K562 (cell line): Measurements from ENCODE around the gene COPS4. TPM values are rescaled to one million over a fixed set of nuclear protein-coding genes. Genes with fewer than 3 reads are reported as not detected.

ENCODE experiments used
- ATF3 ChIP-seq, 2 experiments: fragments of 450-650 bp in 1 of 2; sonication (generic) in 1 of 2; formaldehyde crosslinking in 1 of 2; IDR thresholded peaks in 1 of 2; conservative IDR thresholded peaks in 1 of 2; 2 replicates each; pipeline versions ENCODE4 v1.6.1 to v1.8.1; 2016 to 2023; ENCODE audit warnings: mild to moderate bottlenecking in 2 of 2, moderate library complexity in 2 of 2, inconsistent platforms in 1 of 2, missing genetic modification reagents in 1 of 2
- CCNT2 ChIP-seq: IDR thresholded peaks from 2 replicates; pipeline ENCODE4 v1.6.1; 2011; ENCODE audit warnings: borderline replicate concordance, low read depth, mild to moderate bottlenecking, moderate library complexity, mixed read lengths, low read length; ENCODE audit not compliant: insufficient read length; ENCODE audit errors: extremely low read depth
- E4F1 ChIP-seq: fragments of 250-450 bp; sonication (Bioruptor Pico); IDR thresholded peaks from 2 replicates; pipeline ENCODE4 v1.5.0; 2021; ENCODE audit warnings: mild to moderate bottlenecking, borderline replicate concordance
- EGR1 ChIP-seq: fragments of 450-650 bp; conservative IDR thresholded peaks from 2 replicates; pipeline ENCODE4 v1.6.1; 2017; ENCODE audit warnings: mild to moderate bottlenecking
- L3MBTL2 ChIP-seq: fragments of 450-650 bp; IDR thresholded peaks from 2 replicates; pipeline ENCODE4 v1.6.1; 2016; ENCODE audit warnings: mild to moderate bottlenecking, moderate library complexity
- MBD2 ChIP-seq: sonication (generic); IDR thresholded peaks from 2 replicates; pipeline ENCODE4 v1.6.1; 2016; ENCODE audit warnings: low read depth, borderline replicate concordance
- MCM7 ChIP-seq, 2 experiments: fragments of 450-650 bp; IDR thresholded peaks; 2 replicates each; pipeline ENCODE4 v1.6.1; 2016 to 2018
- NCOA6 ChIP-seq: fragments of 450-650 bp; IDR thresholded peaks from 2 replicates; pipeline ENCODE4 v1.6.1; 2017; ENCODE audit warnings: mild to moderate bottlenecking
- POLR2A ChIP-seq: fragments of 450-650 bp; conservative IDR thresholded peaks from 2 replicates; pipeline ENCODE4 v1.6.1; 2016
- RUNX1 ChIP-seq: sonication (generic); IDR thresholded peaks from 2 replicates; pipeline ENCODE4 v1.6.1; 2016; ENCODE audit warnings: antibody characterized with exemption, low read depth
- SRSF3 ChIP-seq: fragments of 200-400 bp; formaldehyde crosslinking; IDR thresholded peaks from 2 replicates; pipeline ENCODE4 v1.6.1; 2016; ENCODE audit warnings: mild to moderate bottlenecking, low read length, moderate library complexity; ENCODE audit not compliant: insufficient read depth
- STAT6 ChIP-seq: sonication (generic); formaldehyde crosslinking; IDR thresholded peaks from 2 replicates; pipeline ENCODE4 v1.8.1; 2023; ENCODE audit warnings: mild to moderate bottlenecking, missing genetic modification reagents
- TCF3 ChIP-seq: sonication (generic); formaldehyde crosslinking; IDR thresholded peaks from 2 replicates; pipeline ENCODE4 v1.4.0; 2020; ENCODE audit warnings: mild to moderate bottlenecking, missing genetic modification reagents
- TCFL5 ChIP-seq: fragments of 250-450 bp; sonication (Bioruptor Pico); conservative IDR thresholded peaks from 2 replicates; pipeline ENCODE4 v1.6.1; 2021; ENCODE audit warnings: mild to moderate bottlenecking, moderate library complexity, matching md5 sums
- VEZF1 ChIP-seq: fragments of 200-800 bp; sonication (Bioruptor generic); IDR thresholded peaks from 2 replicates; pipeline ENCODE4 v1.6.1; 2017; ENCODE audit warnings: missing genetic modification characterization, missing compliant biosample characterization
- ZBTB11 ChIP-seq, 3 experiments: fragments of 200-800 bp in 1 of 3; fragments of 250-450 bp in 1 of 3; fragments of 450-650 bp in 1 of 3; sonication (Bioruptor Pico) in 1 of 3; sonication (Bioruptor generic) in 1 of 3; formaldehyde crosslinking in 1 of 3; IDR thresholded peaks; 2 replicates each; pipeline versions ENCODE4 v1.6.1 to v1.8.0; 2016 to 2022; ENCODE audit warnings: mild to moderate bottlenecking in 2 of 3, missing genetic modification characterization in 2 of 3, missing compliant biosample characterization in 1 of 3, moderate library complexity in 1 of 3
- ZNF165 ChIP-seq: fragments of 250-450 bp; sonication (Bioruptor Pico); IDR thresholded peaks from 2 replicates; pipeline ENCODE4 v1.4.0; 2020; ENCODE audit warnings: borderline replicate concordance
- polyA plus RNA-seq, 8 experiments: library from polyadenylated mRNA; depleted of rRNA in 4 of 8; stranded (reverse) in 5 of 8; unstranded in 3 of 8; fragments of >200 nt; fragmentation: Nextera tagmentation in 2 of 8; fragmentation: Illumina TruSeq in 1 of 8; extraction: Ambion mirVana in 2 of 8; extraction: Trizol in 1 of 8; gene quantifications; 2 replicates each; pipeline versions ENCODE4 v1.2.1 to v1.2.3, GENCODE V29; 2011 to 2014; ENCODE audit warnings: inconsistent platforms in 1 of 8, missing spikeins in 1 of 8
- total RNA-seq, 7 experiments: library from RNA; depleted of rRNA in 6 of 7; stranded (reverse); fragments of >200 nt in 6 of 7; fragmentation: Illumina TruSeq in 2 of 7; extraction: Trizol in 2 of 7; gene quantifications; 2 replicates each; pipeline versions ENCODE4 v1.2.1 to v1.2.3, GENCODE V29; 2011 to 2021; ENCODE audit warnings: low replicate concordance in 1 of 7

The COPS4 gene
- total and polyA plus RNA-seq, 9 of the 15 experiments (the other 6 are each of a cell fraction or from before 2014, with no cell fraction given) = 44.7 to 180 (median 70.9) TPM

- no peak for TF ChIP-seq E4F1 (CRISPR knock-in tag)
- TF ChIP-seq STAT6 (CRISPR knock-in tag) = no peak
- TF ChIP-seq NCOA6 = no peak
- TF ChIP-seq CCNT2 = no peak
- TF ChIP-seq ZBTB11 (CRISPR knock-in tag; IDR thresholded peaks at IDR 0.05) = no peak
- TF ChIP-seq SRSF3 = no peak
- no peak for TF ChIP-seq MCM7 (IDR thresholded peaks at IDR 0.05)
- TF ChIP-seq TCFL5 (CRISPR knock-in tag) = no peak
- no peak for TF ChIP-seq RUNX1
- no peak for TF ChIP-seq EGR1
- no peak for TF ChIP-seq MBD2
- no peak for TF ChIP-seq L3MBTL2
- TF ChIP-seq VEZF1 (CRISPR knock-in tag) = no peak
- TF ChIP-seq ATF3 (IDR thresholded peaks at IDR 0.05) = no peak
- TF ChIP-seq ATF3 (CRISPR knock-in tag; conservative IDR thresholded peaks at IDR 0.05) = 0 out of 2 replicates have a peak, but pooled peaks have one; percentile 11
- no peak for TF ChIP-seq POLR2A
- TF ChIP-seq ZNF165 (CRISPR knock-in tag) = no peak
- no peak for TF ChIP-seq TCF3
These were observed 22.7 kb upstream of the COPS4 start (continued) for GRCh38 chr4:83012200-83012686.
